Measurements from ENCODE around the gene NUB1. TPM values are rescaled to one million over a fixed set of nuclear protein-coding genes. Genes with fewer than 3 reads are reported as not detected.

The NUB1 gene
- polyA plus RNA-seq, 1 donor (not counting 4 experiments of a cell fraction or from before 2014, with no cell fraction given) = 34.6 TPM

- TF ChIP-seq EZH2 (IDR thresholded peaks at IDR 0.05; ENCODE audit: low read length) = no peak
- TF ChIP-seq CTCF (optimal IDR thresholded peaks at IDR 0.05 in 1 of 3, IDR thresholded peaks at IDR 0.05 in 1 of 3, conservative IDR thresholded peaks at IDR 0.05 in 1 of 3; ENCODE audit: extremely low read depth in 1 of 3, insufficient read depth in 2 of 3, low read length in 3 of 3) = no peak
- Histone ChIP-seq H3K9ac (ENCODE audit: control insufficient read depth, extremely low read depth, insufficient read depth, low read length) (no peak overlapping the region), H3K27ac (ENCODE audit: control insufficient read depth, insufficient read depth, low read length) (no peak overlapping the region), H2AFZ (ENCODE audit: control insufficient read depth, low read length) (no peak overlapping the region), H3K4me3 (ENCODE audit: control insufficient read depth in 2 of 3, extremely low read depth in 1 of 3, insufficient read depth in 2 of 3, low read depth in 1 of 3, low read length in 3 of 3) (no peak overlapping the region), H3K36me3 (ENCODE audit: control insufficient read depth in 2 of 2, extremely low read depth in 1 of 2, insufficient read depth in 2 of 2, low read length in 2 of 2) (peaks cover 3 to 25% of the 10 kb centered on the region in 2 experiments), H3K9me3 (ENCODE audit: control insufficient read depth, low read depth, low read length) (no peaks in the 10 kb centered on the region), H3K79me2 (ENCODE audit: control insufficient read depth, insufficient read depth, low read length) (no peaks in the 10 kb centered on the region), H3K4me1 (ENCODE audit: control insufficient read depth, extremely low read depth, insufficient read depth, low read length) (no peaks in the 10 kb centered on the region), H3K27me3 (ENCODE audit: control insufficient read depth, extremely low read depth, insufficient read depth, low read length) (no peaks in the 10 kb centered on the region), H3K9me1 (ENCODE audit: control insufficient read depth, extremely low read depth, insufficient read depth, low read length) (no peaks in the 10 kb centered on the region), H3K4me2 (ENCODE audit: control insufficient read depth, extremely low read depth, insufficient read depth, low read depth, low read length) (no peak overlapping the region), H4K20me1 (ENCODE audit: control insufficient read depth, extremely low read depth, insufficient read depth, low read length) (no peaks in the 10 kb centered on the region)
- no peak for FAIRE-seq
- dilution Hi-C loops (cut with MboI; ENCODE audit: extremely low pct_ligation_motif_present, low sequenced_read_pairs) = no loop called here
- DNase-seq (ENCODE audit: low read depth, low spot score) = no peak
These were observed 32.5 kb downstream of the NUB1 start for GRCh38 chr7:151374139-151374538.

GRCh38 chr7:151374726-151375125 lies 33.1 kb downstream of the NUB1 start:
- no peak overlapping the region for H3K9ac ChIP-seq (ENCODE audit: control insufficient read depth, extremely low read depth, insufficient read depth, low read length)
- H3K9me1 ChIP-seq (ENCODE audit: control insufficient read depth, extremely low read depth, insufficient read depth, low read length) = no peaks in the 10 kb centered on the region
- H4K20me1 ChIP-seq (ENCODE audit: control insufficient read depth, extremely low read depth, insufficient read depth, low read length) = no peaks in the 10 kb centered on the region
- dilution Hi-C loops (cut with MboI; ENCODE audit: extremely low pct_ligation_motif_present, low sequenced_read_pairs) = no loop called here
- DNase-seq (ENCODE audit: low read depth, low spot score) (no peak), FAIRE-seq (no peak)
- H3K9me3 ChIP-seq (ENCODE audit: control insufficient read depth, low read depth, low read length) = no peaks in the 10 kb centered on the region
- H3K4me1 ChIP-seq (ENCODE audit: control insufficient read depth, extremely low read depth, insufficient read depth, low read length) = no peaks in the 10 kb centered on the region
- H3K27me3 ChIP-seq (ENCODE audit: control insufficient read depth, extremely low read depth, insufficient read depth, low read length) = no peaks in the 10 kb centered on the region
- no peak overlapping the region for H3K4me3 ChIP-seq (ENCODE audit: control insufficient read depth in 2 of 3, extremely low read depth in 1 of 3, insufficient read depth in 2 of 3, low read depth in 1 of 3, low read length in 3 of 3)
- TF ChIP-seq CTCF (optimal IDR thresholded peaks at IDR 0.05 in 1 of 3, IDR thresholded peaks at IDR 0.05 in 1 of 3, conservative IDR thresholded peaks at IDR 0.05 in 1 of 3; ENCODE audit: extremely low read depth in 1 of 3, insufficient read depth in 2 of 3, low read length in 3 of 3) (no peak), EZH2 (IDR thresholded peaks at IDR 0.05; ENCODE audit: low read length) (no peak)
- no peaks in the 10 kb centered on the region for H3K79me2 ChIP-seq (ENCODE audit: control insufficient read depth, insufficient read depth, low read length)
- H3K36me3 ChIP-seq (ENCODE audit: control insufficient read depth in 2 of 2, extremely low read depth in 1 of 2, insufficient read depth in 2 of 2, low read length in 2 of 2) = peaks cover 3 to 25% of the 10 kb centered on the region in 2 experiments
- H3K27ac ChIP-seq (ENCODE audit: control insufficient read depth, insufficient read depth, low read length) = no peak overlapping the region
- H2AFZ ChIP-seq (ENCODE audit: control insufficient read depth, low read length) = no peak overlapping the region
- no peak overlapping the region for H3K4me2 ChIP-seq (ENCODE audit: control insufficient read depth, extremely low read depth, insufficient read depth, low read depth, low read length)
